ENCODE measurements around the gene FAM186B. TPM values are rescaled to one million over a fixed set of nuclear protein-coding genes. Genes with fewer than 3 reads are reported as not detected.
"Not testable (repeated sequence)": the region's sequence is repeated elsewhere in the genome, so short reads cannot be mapped to it uniquely, and the experiment has no call there.

Gene FAM186B
- 1.3 and 1.7 TPM in 2 replicates for total RNA-seq (2021)
- percentile 27 among the genes with signal in this experiment for Bru-seq, nascent RNA
- BruChase-seq, experiment 1, labeled RNA remaining after a 2-hour chase = percentile 32 among the genes with signal in this experiment
- BruChase-seq, experiment 2, labeled RNA remaining after a 6-hour chase = percentile 38 among the genes with signal in this experiment
- long read RNA-seq, partial matches to known transcripts = 1 of 2 reads
- long read RNA-seq, other reads (novel, unspliced or antisense) = 1 of 2 reads

GRCh38 chr12:49605539-49605938 is at the start of gene FAM186B:
Gene FAM186B (minus strand): TSS chr12:49605639. CDS start chr12:49605477, 162 bp downstream.
- H3F3A ChIP-seq (ENCODE audit: insufficient read depth, low read depth); intact Hi-C loops (cut with micrococcal nuclease; ENCODE audit: unreplicated experiment); H4K20me1 ChIP-seq (ENCODE audit: insufficient read depth); H3K27me3 ChIP-seq (ENCODE audit: insufficient read depth, low read depth); CTCF ChIA-PET; H3K9me3 ChIP-seq (ENCODE audit: insufficient read depth, low read depth); H3K79me2 ChIP-seq (ENCODE audit: low read depth); DNase-seq; H3K9me2 ChIP-seq (ENCODE audit: insufficient read depth); H3K4me1 ChIP-seq (replicated peaks; ENCODE audit: insufficient read depth); H3K4me2 ChIP-seq; H3K36me3 ChIP-seq (ENCODE audit: low read depth); H3K4me3 ChIP-seq; BruUV-seq (replicated peaks); H2AFZ ChIP-seq; H3K27ac ChIP-seq: not testable (repeated sequence)
- POLR2A ChIA-PET (ENCODE audit: unreplicated experiment) = interaction anchor here (0.6 kb wide), 1 partner anchor 89 kb away, joined by 14 read pairs; no protein-coding TSS in a partner anchor

- no TSS peak for BruUV-seq (replicated peaks)
- DNase-seq = no peak
- no peak overlapping the region for H3K27ac ChIP-seq
- CTCF ChIA-PET = no interaction called here
- H3K4me1 ChIP-seq (replicated peaks; ENCODE audit: insufficient read depth) = no peaks in the 10 kb centered on the region
- H3F3A ChIP-seq (ENCODE audit: insufficient read depth, low read depth) = no peaks in the 10 kb centered on the region
- POLR2A ChIA-PET (ENCODE audit: unreplicated experiment) = no interaction called here
- H3K36me3 ChIP-seq (ENCODE audit: low read depth) = no peaks in the 10 kb centered on the region
- H3K9me3 ChIP-seq (ENCODE audit: insufficient read depth, low read depth) = no peaks in the 10 kb centered on the region
- no peak for TF ChIP-seq EZH2 (IDR thresholded peaks at IDR 0.05; ENCODE audit: low read depth)
- TF ChIP-seq CTCF (conservative IDR thresholded peaks at IDR 0.05) = no peak
- H3K9me2 ChIP-seq (ENCODE audit: insufficient read depth) = no peaks in the 10 kb centered on the region
- intact Hi-C loops (cut with micrococcal nuclease; ENCODE audit: unreplicated experiment) = no loop called here
- H3K4me3 ChIP-seq = no peak overlapping the region
- no peak overlapping the region for H2AFZ ChIP-seq
- H3K4me2 ChIP-seq = no peak overlapping the region
- H4K20me1 ChIP-seq (ENCODE audit: insufficient read depth) = no peaks in the 10 kb centered on the region
- no peaks in the 10 kb centered on the region for H3K27me3 ChIP-seq (ENCODE audit: insufficient read depth, low read depth)
- H3K79me2 ChIP-seq (ENCODE audit: low read depth) = no peaks in the 10 kb centered on the region
Observed at GRCh38 chr12:49654715-49655114, 49.3 kb upstream of the FAM186B start.

GRCh38 chr12:49652921-49653520 is 47.6 kb upstream of the FAM186B start:
- DNase-seq = no peak
- Histone ChIP-seq H4K20me1 (ENCODE audit: insufficient read depth) (no peaks in the 10 kb centered on the region), H3K4me3 (no peak overlapping the region), H3K36me3 (ENCODE audit: low read depth) (no peaks in the 10 kb centered on the region), H3F3A (ENCODE audit: insufficient read depth, low read depth) (no peaks in the 10 kb centered on the region), H3K9me3 (ENCODE audit: insufficient read depth, low read depth) (no peaks in the 10 kb centered on the region), H3K27ac (no peak overlapping the region), H3K79me2 (ENCODE audit: low read depth) (no peaks in the 10 kb centered on the region), H3K27me3 (ENCODE audit: insufficient read depth, low read depth) (no peaks in the 10 kb centered on the region), H3K4me2 (no peak overlapping the region), H3K9me2 (ENCODE audit: insufficient read depth) (no peaks in the 10 kb centered on the region), H2AFZ (no peak overlapping the region), H3K4me1 (replicated peaks; ENCODE audit: insufficient read depth) (no peaks in the 10 kb centered on the region)
- intact Hi-C loops (cut with micrococcal nuclease; ENCODE audit: unreplicated experiment) = no loop called here
- CTCF ChIA-PET = no interaction called here
- no TSS peak for BruUV-seq (replicated peaks)
- POLR2A ChIA-PET (ENCODE audit: unreplicated experiment) = no interaction called here
- TF ChIP-seq CTCF (conservative IDR thresholded peaks at IDR 0.05) = no peak
- no peak for TF ChIP-seq EZH2 (IDR thresholded peaks at IDR 0.05; ENCODE audit: low read depth)

Data from PC-9 (cell line).